HUDEP-2 (cell line): ENCODE data around the gene SENP1.

Source experiments
- DNase-seq, 76 experiments: peaks; one replicate each; lab custom pipeline; 2025; ENCODE audit not compliant: unreplicated experiment in 76 of 76; lab: John Stamatoyannopoulos, UW

SENP1 gene

DNA sequence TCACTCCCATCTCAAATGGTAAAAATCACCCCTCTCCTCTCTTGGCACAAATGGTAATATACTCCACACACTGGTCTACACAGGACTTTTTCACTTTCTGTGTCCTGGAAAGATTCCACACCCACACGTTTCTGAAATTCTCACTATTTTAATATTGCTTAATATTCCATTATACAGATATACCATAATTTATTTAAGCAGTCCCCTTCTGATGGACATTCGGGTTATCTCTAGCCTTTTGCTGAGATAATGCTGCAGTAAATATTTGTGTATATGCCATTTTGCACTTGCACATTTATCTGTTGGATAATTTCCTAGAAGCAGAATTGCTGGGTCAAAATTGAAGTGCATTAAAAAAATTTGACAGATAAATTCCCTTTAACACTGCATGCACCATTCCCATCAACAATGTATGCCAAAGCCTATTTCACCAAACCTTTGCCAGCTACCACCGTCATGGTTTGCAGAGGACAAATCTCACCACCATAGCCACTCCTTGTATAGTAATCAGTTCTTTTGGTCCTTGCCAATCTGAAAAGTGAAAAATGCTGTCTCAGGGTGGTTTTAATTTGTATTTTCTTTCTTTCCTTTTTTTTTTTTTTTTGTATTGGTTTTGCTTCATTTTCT, 86.1 kb downstream of the SENP1 start:
- no peak for DNase-seq

DNA sequence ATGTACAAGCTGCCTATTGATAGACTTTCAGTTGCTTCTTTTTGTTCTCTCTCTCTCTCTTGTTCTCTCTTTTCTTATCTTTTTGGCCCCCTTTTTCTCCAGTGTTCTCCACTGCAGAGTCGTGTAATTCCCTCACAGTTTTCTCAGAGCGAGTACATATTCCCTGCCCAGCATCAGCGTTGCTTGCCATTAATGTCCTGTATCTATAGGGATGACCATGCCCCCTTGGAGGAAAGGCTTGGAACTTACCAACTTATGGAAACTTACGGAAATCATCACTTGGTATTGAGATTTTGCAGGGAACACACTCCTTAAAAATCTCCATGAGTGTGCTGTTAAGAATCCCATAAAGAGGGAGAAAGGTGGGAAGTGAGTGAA, 87.3 kb downstream of the SENP1 start:
- no peak for DNase-seq

DNA sequence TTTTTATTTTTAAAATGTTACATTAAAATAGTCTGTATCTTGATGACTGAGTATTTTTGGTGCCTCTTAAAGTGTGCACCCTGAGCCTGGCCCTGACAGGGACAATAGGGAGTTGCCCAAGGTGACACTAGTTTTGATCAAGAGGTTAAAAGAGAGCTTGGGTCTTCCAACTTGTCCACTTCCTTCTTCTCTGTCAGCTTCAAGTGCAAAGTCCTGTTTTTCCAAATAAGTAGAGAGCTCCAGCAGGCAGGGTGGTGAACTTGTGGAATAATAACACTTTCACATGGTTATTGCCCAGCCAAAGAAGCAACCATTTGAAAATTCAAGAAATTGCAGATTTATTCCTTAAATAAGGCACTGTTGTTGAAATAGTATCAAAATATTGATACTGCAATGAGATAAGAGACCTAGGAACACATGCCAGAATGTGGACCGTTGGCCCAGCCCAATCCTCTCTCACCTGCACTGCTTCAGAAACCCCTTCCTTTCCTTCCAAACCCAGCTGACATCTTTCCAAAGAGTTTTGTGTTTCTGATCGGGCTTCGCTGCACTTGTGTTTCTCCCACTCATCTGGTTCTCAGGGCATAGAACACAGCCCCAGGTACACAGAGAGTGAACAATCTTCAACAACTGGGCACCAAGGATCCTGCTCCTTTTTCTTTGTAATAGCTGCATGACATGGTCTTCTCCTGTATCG, 87.8 kb downstream of the SENP1 start:
- no peak for DNase-seq

DNA sequence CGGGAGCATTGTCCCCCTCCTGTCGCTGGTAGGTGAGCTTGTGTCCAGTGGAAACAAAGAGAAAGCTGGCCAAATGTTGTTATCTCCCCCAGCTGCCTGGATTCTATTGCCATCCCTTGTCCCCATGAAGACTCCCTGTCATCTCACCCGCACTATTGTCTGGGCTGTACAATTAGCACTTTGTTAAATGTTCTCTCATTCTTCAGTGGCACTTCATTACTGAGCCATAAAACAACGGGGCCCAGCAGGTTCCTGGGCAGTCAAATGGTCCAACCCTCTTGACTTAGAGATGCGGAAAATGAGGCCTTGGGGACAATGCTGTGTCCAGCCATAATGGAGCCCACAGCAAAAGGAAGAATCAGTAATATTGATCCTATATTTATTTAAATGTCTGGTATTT, 88.4 kb downstream of the SENP1 start:
- DNase-seq = no peak

DNA sequence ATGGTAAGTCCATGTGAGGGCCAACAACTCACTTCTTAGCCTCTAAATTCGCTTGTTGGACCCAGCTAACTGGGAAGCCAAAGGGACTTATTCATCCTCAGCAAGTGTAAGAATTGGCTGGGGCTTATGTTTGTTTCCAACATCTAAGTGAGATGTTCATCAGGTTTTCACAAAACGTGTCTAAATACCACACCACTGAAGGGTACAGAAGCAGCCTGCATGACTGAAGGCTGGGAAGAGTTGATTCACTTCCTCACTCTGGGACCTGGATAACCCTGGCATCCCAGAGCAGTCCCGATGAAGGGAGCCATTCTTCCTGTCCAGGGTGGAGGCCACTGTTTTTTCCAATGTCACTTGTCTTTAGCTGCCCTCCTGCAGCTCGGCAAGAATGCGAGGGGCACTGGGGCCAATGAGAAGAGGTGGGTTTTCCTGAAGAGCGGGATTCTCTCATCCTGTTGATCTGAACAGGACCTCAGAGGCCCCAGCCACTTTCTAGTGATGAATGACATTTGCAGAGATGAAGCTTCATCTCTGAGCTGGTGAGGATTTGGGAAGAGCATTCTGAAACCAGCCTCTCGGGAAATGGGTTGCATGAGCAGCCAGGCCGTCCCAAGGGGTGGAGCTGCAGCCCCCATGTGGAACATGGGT, 89.4 kb downstream of the SENP1 start:
- DNase-seq = no peak

DNA sequence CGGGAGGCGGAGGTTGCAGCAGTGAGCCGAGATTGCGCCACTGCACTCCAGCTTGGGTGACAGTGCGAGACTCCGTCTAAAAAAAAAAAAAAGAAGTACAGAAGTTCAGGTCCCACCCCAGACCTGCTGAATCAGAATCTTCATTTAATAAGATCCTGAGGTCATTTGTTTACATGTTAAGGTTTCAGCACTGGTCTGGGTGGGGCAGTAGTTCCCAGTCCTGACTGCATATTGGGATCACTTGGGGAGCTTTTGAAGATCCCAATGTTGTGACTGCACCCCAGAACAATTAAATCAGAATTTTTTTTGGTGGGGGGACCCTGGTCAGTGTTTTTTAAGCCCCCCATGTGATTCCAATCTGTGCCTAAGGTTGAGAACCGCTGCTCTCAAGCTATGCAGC, 89.9 kb downstream of the SENP1 start:
- no peak for DNase-seq

DNA sequence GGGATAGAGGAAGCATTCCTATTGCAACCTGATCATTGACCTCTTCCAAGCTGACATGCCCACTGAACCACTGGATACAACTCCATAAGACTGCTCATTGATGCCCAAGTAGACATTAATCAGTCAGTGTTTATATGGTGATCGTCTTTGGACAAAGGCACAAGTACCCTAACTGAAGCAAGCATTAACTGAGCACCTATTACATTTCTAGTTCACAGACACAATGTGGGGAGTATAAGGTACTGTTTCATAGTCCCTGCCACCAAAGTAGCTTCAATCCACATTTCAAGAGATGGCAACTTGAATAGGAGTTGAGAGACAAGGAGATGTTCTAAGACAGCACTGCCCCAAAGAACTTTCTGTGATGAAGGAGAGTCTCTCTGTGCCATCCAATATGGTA, 90.8 kb downstream of the SENP1 start:
- DNase-seq = no peak

DNA sequence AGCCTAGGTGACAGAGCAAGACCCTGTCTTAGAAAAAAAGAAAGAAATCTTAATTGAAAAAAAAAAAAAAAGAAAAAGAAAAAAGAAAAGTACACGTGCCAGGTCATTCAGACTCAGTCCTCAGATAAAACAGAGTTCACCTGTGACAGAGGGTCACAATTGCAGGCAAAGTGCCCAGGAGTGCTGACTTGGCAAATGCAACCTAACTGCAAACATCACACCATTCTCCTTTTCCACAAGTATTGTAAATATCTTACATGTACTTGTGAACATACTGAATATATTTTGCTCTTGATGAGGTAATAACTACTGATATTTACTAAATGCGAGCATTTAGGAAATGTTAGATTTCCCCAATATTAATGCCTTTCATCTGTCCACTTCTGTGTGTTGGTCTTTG, 92.6 kb downstream of the SENP1 start:
- DNase-seq = no peak

DNA sequence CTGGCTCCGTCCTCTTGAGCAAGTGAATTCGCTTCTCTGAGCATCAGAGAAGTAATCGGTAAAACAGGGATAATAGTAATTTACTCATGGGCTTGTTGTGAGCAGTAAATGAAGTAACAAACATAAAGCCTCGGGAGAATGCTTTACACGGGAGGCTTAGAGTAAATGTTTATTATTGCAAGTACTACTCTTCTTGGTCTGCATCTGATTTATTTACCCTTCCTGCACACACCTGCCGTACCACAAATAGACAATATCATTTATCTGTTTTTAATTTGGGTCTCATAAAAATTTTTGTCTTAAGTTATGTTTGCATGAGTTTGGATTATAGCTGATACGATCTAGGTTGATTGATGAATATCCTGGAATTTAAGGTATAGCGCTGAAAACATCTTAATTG, 93.8 kb downstream of the SENP1 start:
- DNase-seq = no peak

DNA sequence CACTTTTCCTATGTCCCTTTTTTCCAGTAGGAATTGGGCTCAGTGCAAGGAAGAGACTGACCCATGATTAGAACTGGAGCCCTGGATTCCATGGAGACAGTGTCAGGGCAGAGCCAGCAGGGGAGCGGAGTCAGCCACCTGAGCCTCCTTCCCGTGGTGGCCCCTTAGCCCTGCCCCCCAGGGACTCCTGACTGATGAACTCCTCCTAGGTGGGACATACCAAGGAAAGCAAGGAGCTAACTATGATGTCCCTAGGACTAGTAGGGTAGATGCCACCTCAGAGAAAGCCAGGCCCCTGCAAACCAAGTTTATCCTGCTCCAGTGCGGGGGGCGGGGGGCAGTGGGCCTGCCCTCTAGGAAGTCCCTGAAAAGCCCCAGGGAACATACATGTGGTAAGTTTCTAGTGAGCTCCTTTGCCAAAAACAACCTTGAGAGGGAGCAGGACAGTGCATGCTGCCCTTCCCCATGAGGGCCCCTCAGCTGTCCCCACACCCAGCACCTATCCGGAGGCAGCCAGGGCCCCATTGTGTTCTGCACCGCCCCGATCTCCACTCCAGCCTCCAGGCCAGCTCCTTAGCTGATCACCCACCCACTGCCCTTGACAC, 95.4 kb downstream of the SENP1 start:
- DNase-seq = no peak

DNA sequence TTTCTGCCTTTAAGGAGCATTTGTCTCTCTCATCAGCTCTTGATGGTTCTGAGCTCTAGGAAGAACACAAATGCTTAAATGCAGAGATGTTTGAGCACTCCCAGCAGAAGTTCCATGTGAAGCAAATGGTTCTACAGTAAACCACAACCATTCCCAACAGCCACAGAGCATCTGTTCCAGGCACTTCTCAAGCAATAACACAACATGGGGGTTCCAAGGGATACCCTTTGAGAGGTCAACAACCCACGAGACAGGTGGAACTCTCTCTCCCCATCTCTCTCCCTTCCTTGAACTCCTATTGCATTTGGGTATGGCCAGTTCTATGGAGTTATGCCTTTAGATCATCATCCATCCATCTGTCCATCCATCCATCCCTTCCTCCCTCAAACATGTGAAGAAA, 96.4 kb downstream of the SENP1 start:
- no peak for DNase-seq

DNA sequence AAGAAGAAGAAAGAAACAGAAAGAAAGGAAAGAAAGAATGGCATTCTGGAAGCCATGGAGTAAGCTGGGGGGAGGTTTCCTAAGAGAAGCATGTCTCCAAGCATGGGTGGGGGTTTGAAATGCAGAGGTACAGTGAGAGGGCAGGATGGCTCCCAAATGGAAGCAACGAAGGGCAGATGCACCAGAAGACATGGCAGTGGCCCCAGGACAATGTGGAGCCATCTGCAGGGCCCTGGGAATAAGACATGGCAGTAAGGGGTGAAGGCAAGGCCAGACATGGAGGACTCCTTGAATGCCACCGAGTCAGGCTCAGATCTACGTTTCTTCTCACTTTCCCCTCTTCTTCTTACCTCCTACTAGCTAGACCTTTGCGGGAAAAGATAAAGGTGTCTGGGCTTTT, 96.9 kb downstream of the SENP1 start:
- no peak for DNase-seq

DNA sequence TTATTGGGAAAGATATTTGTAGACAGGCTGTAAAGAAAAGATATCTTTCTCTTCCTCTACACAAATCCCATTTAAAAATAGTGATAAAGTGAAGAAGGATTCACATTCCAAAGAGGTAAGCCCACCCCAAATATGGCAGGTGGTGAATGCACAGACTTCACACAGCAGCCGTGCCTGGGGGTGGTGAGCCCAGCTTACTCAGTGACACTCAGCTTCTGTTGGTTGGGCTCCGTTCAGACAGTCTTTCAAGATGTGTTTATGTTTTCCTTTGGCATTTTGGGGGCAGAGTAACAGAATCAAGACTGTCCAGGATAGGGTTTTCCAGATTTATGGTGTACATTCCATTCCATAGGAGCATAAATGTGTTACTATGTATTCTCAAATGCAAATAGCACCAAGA, 97.5 kb downstream of the SENP1 start:
- no peak for DNase-seq

DNA sequence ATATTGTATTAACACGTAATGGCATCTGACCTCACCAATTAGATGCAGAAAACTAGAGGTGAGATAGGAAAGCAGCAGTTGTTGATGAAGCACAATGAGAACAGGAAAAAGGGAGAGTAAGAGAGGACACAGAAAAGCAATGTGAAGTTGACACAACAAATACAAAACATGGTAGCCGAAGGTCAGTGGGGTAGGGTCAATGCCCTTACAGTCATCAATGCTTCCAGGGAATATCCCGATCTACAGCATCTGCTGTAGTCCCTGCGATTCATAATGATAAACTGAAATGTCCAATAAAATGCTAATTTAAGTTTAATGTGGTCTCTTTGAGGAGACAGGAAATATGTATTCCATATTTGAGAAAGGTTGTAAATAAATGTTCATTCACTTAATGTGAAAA, 98.7 kb downstream of the SENP1 start:
- no peak for DNase-seq

DNA sequence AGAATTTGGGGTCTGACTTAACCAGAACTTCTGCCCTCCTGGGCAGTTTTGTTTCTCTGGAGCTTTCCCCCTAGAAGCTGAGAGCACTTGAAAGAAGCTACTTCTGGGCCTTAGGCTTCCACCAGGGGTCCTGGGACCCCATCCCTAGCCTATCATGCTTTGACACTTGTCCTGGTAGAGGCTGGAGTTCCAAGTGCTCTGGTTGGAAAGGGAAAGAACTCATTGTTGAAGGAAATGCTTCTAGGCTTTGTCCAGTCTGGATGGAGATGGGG, 100.2 kb downstream of the SENP1 start:
- DNase-seq = no peak

DNA sequence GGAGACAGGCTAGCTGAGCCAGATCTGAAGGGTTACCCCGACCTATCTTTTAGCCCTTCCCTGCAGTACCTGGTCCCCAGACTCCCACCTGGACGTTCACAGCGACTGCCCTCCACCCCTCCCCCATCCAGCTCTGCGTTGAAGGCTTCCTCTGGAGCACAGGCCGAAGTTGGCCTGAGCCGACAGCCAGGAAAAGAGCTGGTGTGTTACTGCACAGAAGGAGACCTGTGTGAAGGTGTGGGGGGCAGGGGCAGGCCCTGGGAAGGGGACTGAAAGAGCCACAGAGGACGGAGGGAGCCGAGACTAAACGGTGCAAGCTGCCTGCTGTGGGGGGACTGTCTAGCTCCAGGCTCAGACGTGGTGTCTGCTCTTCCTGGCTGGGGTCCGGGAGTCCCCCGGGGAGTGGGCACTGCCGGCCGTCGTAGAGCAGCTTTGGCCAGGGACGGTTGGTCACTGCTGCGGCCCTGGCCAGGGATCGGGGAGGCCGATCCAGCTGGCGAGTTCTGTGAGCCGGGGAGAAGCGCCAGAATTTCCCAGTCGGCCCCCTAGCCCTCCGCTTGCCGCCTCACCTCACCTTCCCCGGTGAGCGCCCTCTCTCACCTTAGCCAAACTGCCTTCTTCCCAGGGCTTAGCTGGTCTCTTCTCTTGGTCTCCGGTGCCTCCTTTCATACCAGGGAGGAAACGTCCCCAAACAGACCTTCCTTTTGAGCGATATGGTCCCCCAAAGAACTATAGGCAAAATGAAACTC, 100.7 kb downstream of the SENP1 start:
- no peak for DNase-seq

DNA sequence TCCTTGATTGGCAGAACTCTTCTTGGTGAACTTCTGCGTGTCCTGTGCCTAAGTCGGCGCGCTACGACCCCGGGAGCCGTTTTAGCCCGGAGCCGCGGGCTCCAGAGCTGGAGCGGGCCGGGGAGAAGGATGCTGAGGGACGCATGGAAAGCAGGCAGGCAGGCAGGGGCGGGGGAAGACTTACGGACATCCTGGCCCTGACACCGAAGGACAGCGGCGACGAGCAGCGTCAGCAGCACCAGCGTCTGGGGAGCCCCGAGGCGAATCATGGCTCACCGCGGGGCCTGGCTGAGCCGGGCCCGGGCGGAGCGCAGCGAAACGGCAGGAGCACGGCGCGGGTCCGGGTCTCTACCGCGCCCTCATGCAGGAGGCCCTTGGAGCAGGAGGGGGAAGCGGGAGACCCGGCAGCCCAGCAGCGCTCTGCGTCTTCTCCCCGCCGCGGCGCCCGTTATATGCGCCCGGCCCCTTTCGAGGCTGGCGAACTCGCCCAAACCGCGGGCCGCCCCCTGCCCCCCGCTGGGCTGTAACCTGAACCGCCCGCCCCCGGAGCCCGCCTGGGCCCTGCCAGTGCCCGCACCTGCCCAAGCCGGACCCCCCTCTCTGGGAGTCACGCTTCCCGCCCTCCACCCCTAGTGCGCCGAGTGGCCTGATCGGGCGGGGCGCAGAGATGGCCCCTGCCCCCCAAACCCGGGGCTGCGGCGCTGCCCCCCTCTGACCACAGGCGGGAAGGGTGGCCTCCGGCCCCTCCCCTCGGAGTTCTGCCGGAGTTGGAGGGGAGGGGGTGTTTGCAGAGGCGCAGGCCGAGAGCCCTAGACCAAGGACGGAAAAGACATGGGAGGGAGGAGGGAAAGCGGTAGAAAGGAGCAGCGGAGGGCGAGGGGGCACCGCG, 101.6 kb downstream of the SENP1 start, which contains the start of gene COL2A1:
Gene COL2A1 (minus strand): TSS at position 424 of the 889 bp plus-strand sequence. CDS start 155 bp downstream, at position 269.
- DNase-seq = no peak

DNA sequence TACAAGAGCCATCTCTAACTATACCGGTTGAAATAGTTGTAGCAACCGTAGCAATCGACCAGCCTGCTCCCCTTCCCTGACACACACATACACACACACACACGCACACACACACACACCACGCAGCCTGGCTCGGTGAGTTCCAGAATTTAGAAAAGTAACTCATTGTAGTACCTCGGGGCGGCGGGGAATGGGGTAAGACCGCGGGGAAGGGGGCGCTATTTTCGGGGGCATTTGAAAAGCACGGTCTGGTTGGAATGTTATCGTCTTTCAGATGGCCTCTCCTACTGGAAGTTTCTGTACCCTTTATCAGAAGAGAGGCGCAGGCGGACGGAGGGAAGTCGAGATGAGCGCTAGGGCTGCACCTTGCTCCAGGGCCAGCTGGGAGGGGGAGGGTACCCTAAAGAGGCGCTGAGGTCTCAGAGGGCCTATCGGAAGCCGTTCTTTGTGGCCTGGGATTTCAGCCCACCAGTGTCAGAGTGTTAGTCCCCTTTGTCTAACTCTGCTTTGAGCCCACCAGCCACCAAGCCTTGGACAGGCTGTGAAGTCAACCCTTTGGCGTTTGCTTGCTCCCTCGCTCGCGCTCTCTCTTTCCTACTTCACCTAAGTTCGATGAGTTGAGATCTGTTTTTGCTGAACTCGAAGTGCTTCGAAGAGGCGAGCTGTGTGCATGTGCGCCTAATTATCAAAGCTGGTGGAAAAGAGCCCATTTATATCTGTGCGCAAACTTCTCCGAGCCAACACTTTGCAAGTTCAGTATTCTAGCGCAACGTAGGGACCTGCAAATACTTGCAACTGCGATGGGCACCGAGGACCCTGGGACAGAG, 102.4 kb downstream of the SENP1 start:
- no peak for DNase-seq

DNA sequence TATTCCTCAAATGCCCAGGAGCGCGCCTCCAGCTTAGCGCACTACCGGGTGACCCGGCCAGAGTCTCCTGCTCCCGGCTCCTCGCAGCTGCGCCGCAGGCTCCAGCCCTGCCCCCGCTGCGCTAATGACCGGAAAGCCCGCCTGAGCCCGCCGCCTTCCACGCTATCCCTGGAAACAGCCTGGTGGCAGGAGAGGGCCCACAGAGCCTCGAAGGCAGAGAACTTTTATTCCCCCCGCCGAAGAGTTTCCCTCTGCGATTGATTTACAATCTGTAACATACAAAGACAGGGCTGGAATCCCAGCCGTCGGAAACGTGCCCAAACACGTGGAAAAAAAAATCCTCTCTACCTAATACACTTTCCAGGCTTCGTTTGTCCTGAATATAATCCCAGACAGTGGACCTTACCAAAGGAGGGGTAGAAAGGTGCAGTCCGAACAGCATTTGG, 103.1 kb downstream of the SENP1 start:
- no peak for DNase-seq

DNA sequence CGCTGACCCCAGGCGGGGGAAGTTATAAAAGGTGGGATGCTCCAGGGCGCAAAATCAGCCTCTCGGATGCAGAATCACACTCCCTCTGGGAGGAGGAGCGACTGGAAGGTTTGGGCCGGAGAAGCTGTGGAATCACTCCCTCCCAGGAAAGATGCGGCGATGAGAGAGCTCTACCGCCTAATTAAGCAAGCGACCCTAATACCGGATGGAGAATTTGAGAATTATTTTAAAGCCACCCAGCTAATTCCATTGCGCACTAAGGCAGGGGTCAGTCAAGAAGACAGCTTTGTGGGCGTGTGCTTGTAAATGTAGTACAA, 103.5 kb downstream of the SENP1 start:
- no peak for DNase-seq
